G401.6 (cell line): ENCODE results near the gene SLC6A13.

Source experiments
- FAIRE-seq: peaks from 2 replicates; lab custom pipeline; 2012; peaks lifted over from hg19 to GRCh38; lab: Jason Lieb, UNC

SLC6A13 gene

DNA sequence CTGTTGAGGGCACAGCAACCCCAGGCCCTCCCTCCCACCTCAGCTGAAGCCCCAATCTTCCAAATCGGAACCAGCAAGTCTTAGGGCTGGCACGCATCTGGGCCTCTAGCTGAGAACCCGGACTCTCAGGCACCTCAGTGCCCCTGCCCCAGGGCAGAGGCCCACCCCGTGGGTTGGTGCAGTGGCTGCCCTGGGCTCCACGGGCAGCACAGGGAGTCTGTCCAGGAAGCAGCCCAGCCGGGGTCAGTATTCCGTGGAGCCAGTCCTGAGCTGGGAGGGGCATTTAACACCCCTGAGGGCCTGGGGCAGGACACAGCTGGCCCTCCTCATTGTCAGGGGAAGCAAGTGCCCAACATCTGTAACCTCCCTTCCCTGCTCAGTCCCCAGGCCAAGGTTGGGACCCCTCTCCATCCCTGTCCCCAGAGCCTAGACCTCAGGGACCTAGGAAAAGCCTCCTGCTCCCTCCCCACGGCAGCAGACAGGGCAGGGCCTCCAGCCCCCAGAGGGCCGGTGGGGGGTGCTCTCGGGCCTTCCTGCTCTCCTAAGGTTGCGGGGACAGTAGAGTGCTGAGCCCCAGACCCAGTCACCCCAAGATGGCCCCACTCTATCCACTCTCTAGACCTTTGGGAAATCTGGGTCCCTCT, 85.2 kb downstream of the SLC6A13 start:
- FAIRE-seq: no peak

DNA sequence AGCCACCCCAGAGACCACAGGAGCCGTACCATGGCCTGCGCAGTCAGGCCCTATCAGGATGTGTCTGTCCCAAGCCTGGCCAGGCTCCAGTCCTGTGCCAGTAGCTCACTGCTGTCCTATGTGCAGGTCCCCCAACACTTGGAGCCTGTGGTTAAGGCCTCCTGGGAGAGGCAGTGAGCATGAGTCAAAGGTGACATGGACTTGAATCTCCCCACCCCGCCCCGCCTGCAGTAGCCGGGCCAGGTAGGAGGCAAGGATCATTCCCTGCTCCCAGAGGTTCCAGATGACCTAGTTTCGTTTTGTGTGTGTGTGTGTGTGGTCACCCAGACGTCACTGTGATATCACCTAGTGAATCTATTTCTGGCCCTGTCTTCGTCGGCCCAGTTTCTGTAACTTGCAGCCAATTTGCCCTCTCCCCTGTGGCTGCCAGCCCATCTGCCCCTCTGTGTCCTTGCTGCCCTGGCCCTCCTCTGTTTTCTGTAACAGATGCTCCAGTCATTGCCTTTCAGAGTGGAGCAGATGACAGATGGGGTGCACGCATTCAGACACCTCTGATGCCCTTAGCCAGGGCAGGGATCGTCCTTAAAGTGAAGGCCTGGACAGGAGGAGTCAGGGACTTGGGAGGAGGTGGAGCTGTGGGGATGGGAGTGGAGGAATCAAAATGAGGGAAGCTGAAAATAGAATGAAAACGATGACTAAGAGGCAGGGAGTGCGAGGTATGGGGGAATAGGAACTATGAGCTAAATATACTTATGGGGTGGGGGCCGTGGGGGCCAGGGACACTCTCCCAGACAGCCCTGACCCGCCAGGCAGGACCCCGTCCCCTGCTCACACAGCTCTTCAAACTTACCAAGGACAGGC, 86.1 kb downstream of the SLC6A13 start:
- no peak for FAIRE-seq

GRCh38 chr12:175759-176158, 86.9 kb downstream of the SLC6A13 start:
- no peak for FAIRE-seq

GRCh38 chr12:175250-175649, 87.4 kb downstream of the SLC6A13 start:
- no peak for FAIRE-seq

GRCh38 chr12:174596-174995, 88.0 kb downstream of the SLC6A13 start:
- no peak for FAIRE-seq

- FAIRE-seq: no peak
Observed at GRCh38 chr12:174124-174523, 88.5 kb downstream of the SLC6A13 start.

- FAIRE-seq: no peak
Observed at GRCh38 chr12:172732-173161, 89.9 kb downstream of the SLC6A13 start.

- no peak for FAIRE-seq
Observed at GRCh38 chr12:171743-172676, 90.6 kb downstream of the SLC6A13 start.

DNA sequence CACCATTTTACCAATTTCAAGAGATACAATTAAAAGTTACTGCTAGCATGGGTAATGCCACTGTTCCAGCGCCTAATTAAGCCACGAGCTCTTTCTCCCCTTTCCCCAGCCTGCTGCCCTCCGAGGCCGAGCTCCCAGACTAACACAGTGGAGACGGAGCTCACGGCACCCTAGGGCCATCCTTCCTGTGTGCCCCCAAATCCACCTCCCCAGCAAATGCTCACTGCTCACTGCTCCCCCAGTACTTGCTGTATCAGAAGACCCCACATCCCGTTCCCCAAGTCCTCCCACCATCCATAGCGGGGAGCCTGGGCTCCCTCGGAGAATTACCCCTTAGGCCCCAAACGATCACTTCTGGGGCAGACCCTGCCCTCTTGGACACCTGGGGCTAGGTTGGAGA, 91.4 kb downstream of the SLC6A13 start:
- no peak for FAIRE-seq
